Ishikawa (cell line): ENCODE measurements around the gene NYNRIN.

Source experiments
- CEBPB ChIP-seq: IDR thresholded peaks from 2 replicates; pipeline ENCODE4 v1.6.1; 2012
- CREB1 ChIP-seq: IDR thresholded peaks from 2 replicates; pipeline ENCODE4 v1.6.1; 2012; ENCODE audit warnings: low read depth
- EGR1 ChIP-seq: IDR thresholded peaks from 2 replicates; pipeline ENCODE4 v1.6.1; 2012
- EP300 ChIP-seq: IDR thresholded peaks from 2 replicates; pipeline ENCODE4 v1.6.1; 2012; ENCODE audit warnings: borderline replicate concordance
- FOXM1 ChIP-seq: IDR thresholded peaks from 2 replicates; pipeline ENCODE4 v1.6.1; 2012; ENCODE audit warnings: low read depth, borderline replicate concordance
- MAX ChIP-seq: IDR thresholded peaks from 2 replicates; pipeline ENCODE4 v1.6.1; 2012
- NFIC ChIP-seq: IDR thresholded peaks from 2 replicates; pipeline ENCODE4 v1.6.1; 2012
- RAD21 ChIP-seq: IDR thresholded peaks from 2 replicates; pipeline ENCODE4 v1.6.1; 2012; ENCODE audit warnings: low read depth
- REST ChIP-seq: IDR thresholded peaks from 2 replicates; pipeline ENCODE4 v1.6.1; 2012; ENCODE audit warnings: low read depth, mild to moderate bottlenecking
- TAF1 ChIP-seq: IDR thresholded peaks from 2 replicates; pipeline ENCODE4 v1.6.1; 2012; ENCODE audit warnings: low read depth, mild to moderate bottlenecking
- TCF12 ChIP-seq: IDR thresholded peaks from 2 replicates; pipeline ENCODE4 v1.6.1; 2012; ENCODE audit warnings: low read depth
- TEAD4 ChIP-seq: IDR thresholded peaks from 2 replicates; pipeline ENCODE4 v1.6.1; 2012
- USF1 ChIP-seq: IDR thresholded peaks from 2 replicates; pipeline ENCODE4 v1.6.1; 2012
- YY1 ChIP-seq: IDR thresholded peaks from 2 replicates; pipeline ENCODE4 v1.6.1; 2012; ENCODE audit warnings: low read depth
- ZBTB7A ChIP-seq: IDR thresholded peaks from 2 replicates; pipeline ENCODE4 v1.6.1; 2012; ENCODE audit warnings: low read depth

The NYNRIN gene

GRCh38 chr14:24442240-24443052, 43.6 kb downstream of the NYNRIN start, which contains the start of gene SDR39U1:
SDR39U1 (minus strand) TSS chr14:24442776; CDS start chr14:24442769, 7 bp downstream.
- TF ChIP-seq TCF12, result 0 out of 2 replicates have a peak, but pooled peaks have one; percentile 20
- TF ChIP-seq USF1, result peak; percentile 94
- TF ChIP-seq RAD21, result no peak
- no peak for TF ChIP-seq TEAD4
- TF ChIP-seq EGR1, result no peak
- TF ChIP-seq MAX, result peak; percentile 70
- TF ChIP-seq YY1, result peak; percentile 11; the same call in 1 of the 2 replicates
- TF ChIP-seq REST, result no peak
- TF ChIP-seq FOXM1, result no peak
- 0 out of 2 replicates have a peak, but pooled peaks have one; percentile 5 for TF ChIP-seq CEBPB
- peak; percentile 39; the same call in 1 of the 2 replicates for TF ChIP-seq TAF1
- TF ChIP-seq EP300, result no peak
- TF ChIP-seq NFIC, result no peak
- TF ChIP-seq CREB1, result no peak; the same call in 1 of the 2 replicates
- TF ChIP-seq ZBTB7A, result no peak

GRCh38 chr14:24443053-24443665, 44.4 kb downstream of the NYNRIN start:
- no peak for TF ChIP-seq USF1
- TF ChIP-seq TEAD4, result no peak
- TF ChIP-seq EGR1, result no peak
- TF ChIP-seq FOXM1, result no peak
- TF ChIP-seq RAD21, result no peak
- no peak for TF ChIP-seq EP300
- no peak for TF ChIP-seq MAX
- TF ChIP-seq CREB1, result no peak
- no peak for TF ChIP-seq TAF1
- TF ChIP-seq CEBPB, result no peak
- TF ChIP-seq TCF12, result no peak
- TF ChIP-seq NFIC, result no peak
- TF ChIP-seq REST, result no peak
- TF ChIP-seq ZBTB7A, result no peak
- TF ChIP-seq YY1, result no peak

- no peak for TF ChIP-seq EP300
- no peak for TF ChIP-seq RAD21
- no peak for TF ChIP-seq NFIC
- TF ChIP-seq CREB1, result no peak
- no peak for TF ChIP-seq YY1
- no peak for TF ChIP-seq USF1
- no peak for TF ChIP-seq MAX
- no peak for TF ChIP-seq ZBTB7A
- TF ChIP-seq EGR1, result no peak
Observed at GRCh38 chr14:24456980-24457379, 58.2 kb downstream of the NYNRIN start.

GRCh38 chr14:24458736-24459135, 59.9 kb downstream of the NYNRIN start:
- TF ChIP-seq ZBTB7A (no peak), REST (no peak), TEAD4 (no peak), EGR1 (no peak), EP300 (no peak), CEBPB (no peak), USF1 (no peak), RAD21 (no peak), NFIC (no peak), TAF1 (no peak), YY1 (no peak), MAX (no peak), CREB1 (no peak)
